ENCODE measurements around the gene PAPPA. TPM values are rescaled to one million over a fixed set of nuclear protein-coding genes. Genes with fewer than 3 reads are reported as not detected.

Gene PAPPA
- total RNA-seq, 1 experiment from 2014 or later: 0.21 TPM

GRCh38 chr9:116449949-116450348 lies 296.4 kb downstream of the PAPPA start:
- Histone ChIP-seq H3K4me3 (ENCODE audit: insufficient read depth, low read depth, low read length) (no peak overlapping the region), H3K36me3 (replicated peaks; ENCODE audit: control insufficient read depth, insufficient read depth, low read length) (no peaks in the 10 kb centered on the region), H3K27me3 (ENCODE audit: control insufficient read depth, insufficient read depth, low read length) (no peaks in the 10 kb centered on the region)
- DNase-seq: no peak

- H3K36me3 ChIP-seq (replicated peaks; ENCODE audit: control insufficient read depth, insufficient read depth, low read length): no peaks in the 10 kb centered on the region
- no peaks in the 10 kb centered on the region for H3K27me3 ChIP-seq (ENCODE audit: control insufficient read depth, insufficient read depth, low read length)
- no peak for DNase-seq
- H3K4me3 ChIP-seq (ENCODE audit: insufficient read depth, low read depth, low read length): no peak overlapping the region
Measured at GRCh38 chr9:116450378-116451139, 297.0 kb downstream of the PAPPA start.

- no peak overlapping the region for H3K4me3 ChIP-seq (ENCODE audit: insufficient read depth, low read depth, low read length)
- DNase-seq: no peak
- no peaks in the 10 kb centered on the region for H3K36me3 ChIP-seq (replicated peaks; ENCODE audit: control insufficient read depth, insufficient read depth, low read length)
- no peaks in the 10 kb centered on the region for H3K27me3 ChIP-seq (ENCODE audit: control insufficient read depth, insufficient read depth, low read length)
Measured at GRCh38 chr9:116451500-116452115, 298.0 kb downstream of the PAPPA start.
